GM21423 (cell line): ENCODE data around the gene KLHL41.
A peak's percentile ranks its signal among the peaks of the same experiment; 100 is the strongest.
"Not testable (repeated sequence)": the region's sequence is repeated elsewhere in the genome, so short reads cannot be mapped to it uniquely, and the experiment has no call there.

Experiments
- ATAC-seq: cut with Tn5 transposase; IDR thresholded peaks from one replicate; pipeline ENCODE4 v1.9.1; 2021; ENCODE audit warnings: mild to moderate bottlenecking, moderate library complexity; ENCODE audit not compliant: unreplicated experiment

Gene KLHL41

DNA sequence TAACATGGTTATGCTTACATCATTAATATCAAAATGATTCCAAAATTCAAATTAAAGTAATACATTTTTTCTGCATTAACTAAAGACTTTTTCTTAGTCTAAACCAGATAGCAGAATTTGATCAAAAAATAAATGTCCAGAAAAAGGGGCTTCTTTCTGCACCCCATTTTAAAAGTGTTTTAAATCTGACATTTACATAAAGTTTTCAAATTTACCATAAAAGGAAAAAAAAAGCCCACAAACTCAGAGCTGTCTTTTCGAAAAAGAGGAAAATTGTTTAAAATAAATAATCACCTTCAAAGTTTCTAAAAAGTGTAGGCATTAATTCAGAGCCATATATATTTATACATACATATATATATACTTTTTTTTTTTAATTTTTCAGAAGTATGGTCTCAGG, 62.7 kb downstream of the KLHL41 start:
- no peak for ATAC-seq

DNA sequence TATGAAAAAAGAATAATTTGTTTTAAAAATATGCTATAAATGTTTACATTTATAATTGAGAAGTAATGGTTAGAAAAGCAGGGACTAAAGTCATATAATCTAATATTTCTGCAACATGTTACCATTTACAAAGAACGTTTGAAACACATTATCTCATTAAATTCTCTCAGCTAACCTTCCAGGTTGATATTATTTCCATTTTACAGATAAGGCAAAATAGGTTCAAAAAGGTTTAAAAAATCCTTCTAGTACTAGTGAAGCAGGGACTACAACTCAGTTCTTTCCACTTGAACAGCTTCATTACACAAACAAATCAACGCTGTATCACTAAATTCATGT, 63.3 kb downstream of the KLHL41 start:
- ATAC-seq = no peak

DNA sequence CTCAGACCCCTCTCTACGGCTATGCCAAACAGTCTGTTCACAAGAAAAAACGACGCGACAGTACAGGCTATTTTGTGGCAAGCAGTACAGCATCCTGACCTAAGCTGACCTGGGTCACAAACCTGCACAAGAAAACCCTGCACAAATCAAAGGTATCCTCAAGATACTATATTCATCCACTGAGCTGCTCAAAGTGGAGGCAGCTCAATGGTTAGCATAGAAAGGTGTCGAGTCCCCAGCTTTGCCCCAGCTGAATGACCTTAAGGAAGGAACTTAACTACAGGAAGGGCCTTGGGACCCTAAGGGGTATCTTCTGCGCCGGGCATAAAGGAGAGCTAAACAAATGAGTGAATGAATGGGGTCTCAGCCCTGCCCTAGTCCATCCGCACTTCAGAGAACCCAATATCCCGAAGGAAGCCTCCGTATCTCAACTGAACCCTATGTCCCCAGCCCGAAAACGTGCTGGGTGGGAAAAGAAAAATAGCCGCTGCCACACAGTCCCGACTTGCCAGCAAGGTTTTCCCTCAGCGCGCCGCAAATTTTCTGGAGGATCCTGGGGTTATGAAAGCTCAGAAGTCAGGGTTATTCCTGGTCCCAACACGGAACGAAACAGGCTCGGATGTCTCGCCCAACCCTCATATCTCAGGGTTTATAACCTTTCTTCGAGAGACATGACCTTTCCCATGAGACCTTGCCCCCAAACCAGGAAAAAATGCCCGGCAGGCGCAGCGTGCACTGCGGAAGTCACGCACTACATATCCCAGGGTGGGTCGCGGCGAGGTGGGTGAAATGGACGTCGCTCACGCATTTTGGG, 63.9 kb downstream of the KLHL41 start, which contains the start of gene FASTKD1:
TSS of gene FASTKD1 (minus strand) at position 706 of the 814 bp plus-strand sequence. CDS start 1,836 bp downstream, outside the sequence.
- ATAC-seq = peak; percentile 98

DNA sequence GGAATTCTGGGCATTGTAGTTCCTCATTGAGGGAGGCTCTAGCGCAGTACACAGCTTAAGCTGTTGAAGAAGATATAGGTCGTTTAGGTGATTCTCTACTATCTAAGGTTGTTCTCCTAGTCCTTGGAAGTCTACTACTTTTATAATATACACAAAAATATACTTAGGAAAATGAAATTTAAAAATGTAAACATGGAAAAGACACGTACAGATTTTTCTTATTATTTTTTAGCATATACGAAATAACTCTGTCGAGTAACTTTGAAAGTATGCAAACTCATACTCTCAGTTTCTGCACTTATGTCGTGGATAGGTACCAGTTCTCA, 64.4 kb downstream of the KLHL41 start:
- ATAC-seq = no peak

GRCh38 chr2:169574539-169574938, 65.0 kb downstream of the KLHL41 start:
- not testable (repeated sequence) for ATAC-seq

GRCh38 chr2:169575264-169575663, 65.8 kb downstream of the KLHL41 start:
- not testable (repeated sequence) for ATAC-seq
